Measurements from ENCODE around the gene RNF31. TPM values are rescaled to one million over a fixed set of nuclear protein-coding genes. Genes with fewer than 3 reads are reported as not detected.

Gene RNF31
- total RNA-seq, 4 donors from 2014 or later = 21.7 to 33.3 (median 26.8) TPM

GRCh38 chr14:24159777-24160498 is 12.6 kb downstream of the RNF31 start:
- no peak for TF ChIP-seq EP300 (IDR thresholded peaks at IDR 0.05)
- no peak for TF ChIP-seq POLR2A (IDR thresholded peaks at IDR 0.05; ENCODE audit: low read depth)
- no peak for TF ChIP-seq CTCF (IDR thresholded peaks at IDR 0.05)
- no peak for TF ChIP-seq POLR2AphosphoS5 (IDR thresholded peaks at IDR 0.05)
- peak overlapping the region; percentile 88 to 92 (median 90) for H3K27ac ChIP-seq (replicated peaks in 1 of 4)
- H3K4me3 ChIP-seq = no peak overlapping the region
- H3K4me1 ChIP-seq = peaks cover 27 to 45% (median 38%) of the 10 kb centered on the region in 4 donors
- no peaks in the 10 kb centered on the region for H3K9me3 ChIP-seq
- no peaks in the 10 kb centered on the region for H3K27me3 ChIP-seq
- no peak for DNase-seq (ENCODE audit: extremely low spot score)
- intact Hi-C loops (cut with DNase I) = loop anchor here (5.0 kb wide), 1 partner anchor 53 kb away; no protein-coding TSS in a partner anchor
- 82% methylated on average over 10 of the region's 11 CpGs for WGBS
- H3K36me3 ChIP-seq = peaks cover 64 to 77% (median 72%) of the 10 kb centered on the region in 4 donors

DNA sequence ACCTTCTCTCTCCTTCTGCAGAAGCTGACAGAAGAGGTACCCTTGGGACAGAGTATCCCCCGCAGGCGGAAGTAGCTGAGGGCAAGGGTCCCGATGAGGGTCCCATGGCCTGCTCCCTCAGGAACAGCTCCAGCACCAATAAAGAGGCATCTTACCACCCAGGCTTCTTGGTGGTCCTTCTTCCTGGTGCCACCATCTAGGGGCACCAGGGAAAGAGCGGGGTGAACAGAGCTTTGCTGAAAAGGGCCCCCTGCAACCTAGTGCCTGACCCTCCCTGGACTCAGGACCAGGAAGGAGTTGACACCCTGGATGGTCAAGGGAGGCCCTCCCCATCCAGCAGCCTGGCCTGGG is 13.2 kb downstream of the RNF31 start:
- Histone ChIP-seq H3K9me3 (no peaks in the 10 kb centered on the region), H3K27me3 (no peaks in the 10 kb centered on the region), H3K4me1 (peaks cover 27 to 48% (median 39%) of the 10 kb centered on the region in 4 donors), H3K27ac (replicated peaks in 1 of 4) (peak overlapping the region; percentile 88 to 92 (median 90)), H3K4me3 (peak overlapping the region in 1 of 4 donors; percentile 66), H3K36me3 (peaks cover 64 to 77% (median 72%) of the 10 kb centered on the region in 4 donors)
- TF ChIP-seq POLR2AphosphoS5 (IDR thresholded peaks at IDR 0.05) = no peak
- TF ChIP-seq POLR2A (IDR thresholded peaks at IDR 0.05; ENCODE audit: low read depth) = no peak
- TF ChIP-seq CTCF (IDR thresholded peaks at IDR 0.05) = no peak
- TF ChIP-seq EP300 (IDR thresholded peaks at IDR 0.05) = no peak
- DNase-seq (ENCODE audit: extremely low spot score) = no peak
- 86% methylated on average over 1 of the region's 4 CpGs for WGBS
- intact Hi-C loops (cut with DNase I) = loop anchor here (5.0 kb wide), 1 partner anchor 53 kb away; no protein-coding TSS in a partner anchor

- Histone ChIP-seq H3K9me3 (no peaks in the 10 kb centered on the region), H3K4me1 (peaks cover 27 to 48% (median 39%) of the 10 kb centered on the region in 4 donors), H3K4me3 (peak within 1 kb of the TSS; percentile 66 to 73 (median 69)), H3K36me3 (peaks cover 64 to 77% (median 72%) of the 10 kb centered on the region in 4 donors), H3K27ac (replicated peaks in 1 of 4) (peak within 1 kb of the TSS; percentile 88 to 92 (median 90)), H3K27me3 (no peaks in the 10 kb centered on the region)
- intact Hi-C loops (cut with DNase I) = loop anchor here (5.0 kb wide), 1 partner anchor 54 kb away; no protein-coding TSS in a partner anchor
- DNase-seq (ENCODE audit: extremely low spot score) = peak; percentile 99
- WGBS = 0% methylated on average over 12 of the region's 12 CpGs
- TF ChIP-seq EP300 (IDR thresholded peaks at IDR 0.05) (no peak), CTCF (IDR thresholded peaks at IDR 0.05) (peak in 2 of 3 experiments; percentile 94 to 95), POLR2AphosphoS5 (IDR thresholded peaks at IDR 0.05) (peak; percentile 90 to 98), POLR2A (IDR thresholded peaks at IDR 0.05; ENCODE audit: low read depth) (no peak)
These were observed 13.8 kb downstream of the RNF31 start, which contains the start of gene IRF9 for GRCh38 chr14:24160850-24161804. TSS of gene IRF9 (plus strand) at chr14:24161265. CDS start at chr14:24162145, 880 bp downstream.

DNA sequence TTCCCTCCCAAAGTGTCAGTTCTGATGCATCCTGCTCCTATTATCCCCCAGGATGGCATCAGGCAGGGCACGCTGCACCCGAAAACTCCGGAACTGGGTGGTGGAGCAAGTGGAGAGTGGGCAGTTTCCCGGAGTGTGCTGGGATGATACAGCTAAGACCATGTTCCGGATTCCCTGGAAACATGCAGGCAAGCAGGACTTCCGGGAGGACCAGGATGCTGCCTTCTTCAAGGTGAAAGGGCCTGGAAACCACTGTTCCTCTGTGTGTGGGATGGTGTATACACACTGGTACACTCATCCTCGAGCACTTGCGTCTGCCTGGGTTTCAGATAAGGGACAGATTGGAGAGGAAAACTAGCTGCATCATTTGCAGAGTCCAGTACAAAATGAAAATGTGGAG is 14.8 kb downstream of the RNF31 start:
- intact Hi-C loops (cut with DNase I) = loop anchor here (5.0 kb wide), 1 partner anchor 55 kb away; no protein-coding TSS in a partner anchor
- WGBS = no CpG with 5 or more reads among the region's 8 CpGs
- H3K27ac ChIP-seq (replicated peaks in 1 of 4) = peak overlapping the region; percentile 88 to 92 (median 90)

More for the DNA sequence above, 14.8 kb downstream of the RNF31 start:
- Histone ChIP-seq H3K4me1 (peaks cover 27 to 48% (median 39%) of the 10 kb centered on the region in 4 donors), H3K36me3 (peaks cover 64 to 77% (median 72%) of the 10 kb centered on the region in 4 donors), H3K27me3 (no peaks in the 10 kb centered on the region), H3K4me3 (peak overlapping the region; percentile 66 to 73 (median 69)), H3K9me3 (no peaks in the 10 kb centered on the region)
- DNase-seq (ENCODE audit: extremely low spot score) = no peak
- TF ChIP-seq POLR2A (IDR thresholded peaks at IDR 0.05; ENCODE audit: low read depth) = no peak
- TF ChIP-seq CTCF (IDR thresholded peaks at IDR 0.05) = no peak
- no peak for TF ChIP-seq POLR2AphosphoS5 (IDR thresholded peaks at IDR 0.05)

All from esophagus muscularis mucosa (tissue), 4 donors.